NB4 (cell line): ENCODE measurements around the gene NCAPG2.

ENCODE experiments used
- POLR2A ChIP-seq: IDR thresholded peaks from 2 replicates; pipeline ENCODE4 v1.6.1; 2011; ENCODE audit warnings: mild to moderate bottlenecking; ENCODE audit not compliant: insufficient read length; ENCODE audit errors: extremely low read depth
- TF ChIP-seq, protein P1 (sequence below): IDR thresholded peaks from one replicate; pipeline ENCODE4 v1.5.1; 2012; ENCODE audit warnings: low read depth, low read length

DNA sequence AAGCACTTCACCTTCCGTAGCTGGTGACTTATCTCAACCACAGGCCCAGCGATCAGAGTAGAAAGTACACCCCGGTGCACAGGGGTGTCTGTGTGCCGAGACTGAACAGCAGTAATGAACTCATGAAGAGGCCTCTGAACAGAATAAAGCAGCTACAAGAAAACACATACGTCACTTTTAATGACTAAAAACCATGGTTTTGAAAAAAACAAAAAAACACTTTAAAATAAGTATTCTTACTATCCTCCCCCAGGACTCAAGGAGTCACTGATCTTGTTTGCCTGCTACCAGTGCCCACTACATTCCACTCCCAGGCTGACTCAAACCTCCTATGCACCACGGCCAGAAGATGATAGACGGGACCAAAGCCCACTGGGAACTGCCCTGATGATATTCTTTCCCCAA lies 53.8 kb downstream of the NCAPG2 start:
- TF ChIP-seq POLR2A, result no peak
- TF ChIP-seq, protein P1, sequence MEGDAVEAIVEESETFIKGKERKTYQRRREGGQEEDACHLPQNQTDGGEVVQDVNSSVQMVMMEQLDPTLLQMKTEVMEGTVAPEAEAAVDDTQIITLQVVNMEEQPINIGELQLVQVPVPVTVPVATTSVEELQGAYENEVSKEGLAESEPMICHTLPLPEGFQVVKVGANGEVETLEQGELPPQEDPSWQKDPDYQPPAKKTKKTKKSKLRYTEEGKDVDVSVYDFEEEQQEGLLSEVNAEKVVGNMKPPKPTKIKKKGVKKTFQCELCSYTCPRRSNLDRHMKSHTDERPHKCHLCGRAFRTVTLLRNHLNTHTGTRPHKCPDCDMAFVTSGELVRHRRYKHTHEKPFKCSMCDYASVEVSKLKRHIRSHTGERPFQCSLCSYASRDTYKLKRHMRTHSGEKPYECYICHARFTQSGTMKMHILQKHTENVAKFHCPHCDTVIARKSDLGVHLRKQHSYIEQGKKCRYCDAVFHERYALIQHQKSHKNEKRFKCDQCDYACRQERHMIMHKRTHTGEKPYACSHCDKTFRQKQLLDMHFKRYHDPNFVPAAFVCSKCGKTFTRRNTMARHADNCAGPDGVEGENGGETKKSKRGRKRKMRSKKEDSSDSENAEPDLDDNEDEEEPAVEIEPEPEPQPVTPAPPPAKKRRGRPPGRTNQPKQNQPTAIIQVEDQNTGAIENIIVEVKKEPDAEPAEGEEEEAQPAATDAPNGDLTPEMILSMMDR, result no peak
